Panc1 (cell line): Measurements from ENCODE around the gene TMEM271. TPM values are rescaled to one million over a fixed set of nuclear protein-coding genes. Genes with fewer than 3 reads are reported as not detected.

Experiments used
- ATAC-seq: fragments of 200-7000 bp; cut with Tn5 transposase; 2 replicates; pipeline ENCODE4 v1.9.1; 2020; ENCODE audit warnings: mild to moderate bottlenecking, moderate library complexity
- BruUV-seq: library from RNA; stranded (reverse); fragments of 400-500 nt; replicated peaks from 2 replicates; lab custom pipeline; 2021; lab: Mats Ljungman, UMichigan
- CTCF ChIA-PET: fragments of 300-600 bp; sonication (Branson Sonifier 250); formaldehyde crosslinking; loops from one replicate; lab custom pipeline; 2022; ENCODE audit warnings: antibody characterized with exemption; lab: Charles Lee
- POLR2A ChIA-PET: fragments of 300-600 bp; sonication (Branson Sonifier 250); formaldehyde crosslinking; loops from one replicate; lab custom pipeline; 2022; ENCODE audit warnings: antibody characterized with exemption; lab: Charles Lee
- DNase-seq: peaks from one replicate; pipeline ENCODE4 v3.0.0-alpha.2; 2010; ENCODE audit warnings: low read depth, low spot score
- H3K27ac ChIP-seq: 2 replicates; pipeline ENCODE4 v1.5.1; 2011; ENCODE audit warnings: mild to moderate bottlenecking, low read length, inconsistent platforms
- H3K27me3 ChIP-seq: fragments of 200-500 bp; sonication (Bioruptor generic); 2 replicates; pipeline ENCODE4 v1.6.0; 2014; ENCODE audit warnings: low read length, inconsistent platforms; ENCODE audit not compliant: control insufficient read depth, insufficient read depth
- H3K36me3 ChIP-seq: fragments of 200-500 bp; sonication (Bioruptor generic); 2 replicates; pipeline ENCODE4 v1.5.1; 2014; ENCODE audit warnings: inconsistent platforms, mild to moderate bottlenecking, low read length, moderate library complexity; ENCODE audit not compliant: control insufficient read depth, insufficient read depth
- H3K4me1 ChIP-seq: 2 replicates; pipeline ENCODE4 v1.5.1; 2011; ENCODE audit warnings: inconsistent platforms, mild to moderate bottlenecking, low read length, moderate library complexity; ENCODE audit not compliant: control insufficient read depth, insufficient read depth
- H3K4me3 ChIP-seq, 2 experiments: 2 replicates each; pipeline ENCODE4 v1.5.1; 2011 to 2012; ENCODE audit warnings: low read depth in 2 of 2, low read length in 2 of 2, mild to moderate bottlenecking in 2 of 2, inconsistent platforms in 1 of 2, moderate library complexity in 1 of 2
- H3K9me3 ChIP-seq: fragments of 200-500 bp; sonication (Bioruptor generic); 2 replicates; pipeline ENCODE4 v1.5.1; 2014; ENCODE audit warnings: low read depth, mild to moderate bottlenecking, inconsistent platforms, low read length, moderate library complexity; ENCODE audit not compliant: control insufficient read depth, insufficient read depth
- POLR2AphosphoS5 ChIP-seq: IDR thresholded peaks from 2 replicates; pipeline ENCODE4 v1.6.1; 2012; ENCODE audit warnings: mild to moderate bottlenecking, low read depth, low read length, moderate library complexity
- REST ChIP-seq, 2 experiments: IDR thresholded peaks; 2 replicates each; pipeline ENCODE4 v1.6.1; 2011 to 2012; ENCODE audit warnings: low read depth in 2 of 2, control low read depth in 1 of 2, low read length in 1 of 2, mild to moderate bottlenecking in 1 of 2, moderate library complexity in 1 of 2; ENCODE audit not compliant: insufficient read depth in 1 of 2
- SIN3A ChIP-seq: IDR thresholded peaks from 2 replicates; pipeline ENCODE4 v1.6.1; 2012; ENCODE audit warnings: low read depth, mild to moderate bottlenecking, low read length, moderate library complexity, borderline replicate concordance; ENCODE audit not compliant: insufficient read depth
- TCF7L2 ChIP-seq: IDR thresholded peaks from 2 replicates; pipeline ENCODE4 v1.6.1; 2011; ENCODE audit warnings: mild to moderate bottlenecking, low read depth, low read length, inconsistent platforms
- in situ Hi-C: cut with HindIII; loops from 2 replicates; pipeline ENCODE4 v1.10.0; 2016; ENCODE audit warnings: low sequenced_read_pairs, low pct_unique_long_range_greater_than_20kb
- intact Hi-C: fragments of 100-400 bp; cut with micrococcal nuclease; formaldehyde crosslinking; loops from one replicate; pipeline ENCODE4 v1.10.0; 2022; ENCODE audit not compliant: unreplicated experiment
- total RNA-seq: library from RNA; stranded (reverse); gene quantifications from one replicate; pipeline ENCODE4 v1.2.1, GENCODE V29; 2021; ENCODE audit not compliant: unreplicated experiment
- TF ChIP-seq, protein P1 (sequence below): fragments of 450-650 bp; IDR thresholded peaks from 2 replicates; pipeline ENCODE4 v1.5.1; 2017; ENCODE audit warnings: mild to moderate bottlenecking

The TMEM271 gene
- total RNA-seq, 1 experiment from 2014 or later, result not detected

DNA sequence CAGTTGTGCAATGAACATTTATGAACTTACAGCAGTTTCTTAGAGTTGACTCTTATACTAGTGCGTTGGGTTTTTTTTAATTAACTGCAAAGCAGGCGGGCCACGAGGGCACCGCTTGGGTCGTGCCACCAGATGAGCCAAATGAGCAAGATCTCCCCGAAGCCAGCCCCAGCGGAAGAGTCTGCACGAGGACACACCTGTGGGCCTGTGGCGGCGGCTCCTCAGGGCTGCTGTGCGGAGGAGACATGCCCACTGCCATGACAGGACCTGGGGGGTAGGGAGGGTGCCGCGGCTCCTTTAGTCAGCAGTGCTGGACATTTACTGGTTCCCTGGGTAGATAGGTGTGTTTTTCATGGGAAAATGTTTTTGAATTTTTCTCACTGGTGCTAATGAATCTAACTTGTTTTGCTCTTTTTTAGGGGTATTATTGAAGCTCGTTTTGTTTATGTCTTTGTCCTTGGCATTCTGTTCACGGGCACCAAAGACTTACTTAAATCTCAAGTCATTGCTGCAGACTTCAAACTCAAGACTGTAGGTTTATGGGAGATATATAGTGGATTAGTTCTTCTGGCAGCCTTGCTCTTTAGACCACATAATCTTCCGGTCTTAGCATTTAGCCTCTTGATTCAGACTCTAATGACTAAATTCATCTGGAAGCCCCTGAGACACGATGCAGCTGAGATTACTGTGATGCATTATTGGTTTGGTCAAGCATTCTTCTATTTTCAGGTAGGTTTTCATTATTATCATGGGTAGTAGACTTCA, 45.9 kb downstream of the TMEM271 start:
- no peak for ATAC-seq
- POLR2A ChIA-PET, result no interaction called here
- BruUV-seq, result no TSS peak

DNA sequence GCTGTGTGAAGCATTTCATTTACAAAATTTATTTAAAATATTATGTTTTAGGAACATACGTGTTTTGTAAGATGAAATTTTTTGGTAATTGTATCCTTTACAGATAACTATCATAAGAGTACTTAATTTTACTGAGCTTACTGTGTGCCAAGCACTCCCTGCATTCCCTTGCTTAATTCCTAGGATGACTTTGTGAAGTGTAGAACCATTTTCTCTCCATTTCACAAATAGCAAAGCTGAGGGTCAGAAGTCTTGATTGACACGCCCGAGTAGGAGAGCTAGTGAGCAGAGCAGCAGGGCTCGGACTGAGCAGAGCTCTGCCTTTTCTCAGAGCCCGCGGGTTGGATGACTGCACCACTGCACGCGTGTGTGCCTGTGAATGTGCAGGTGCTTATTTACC, 46.5 kb downstream of the TMEM271 start:
- Histone ChIP-seq H3K4me3 (no peak overlapping the region), H3K4me1 (no peaks in the 10 kb centered on the region), H3K27ac (no peak overlapping the region), H3K9me3 (no peaks in the 10 kb centered on the region), H3K36me3 (no peaks in the 10 kb centered on the region; the same call in 1 of the 2 replicates), H3K27me3 (no peaks in the 10 kb centered on the region)
- ATAC-seq, result no peak
- POLR2A ChIA-PET, result no interaction called here
- no peak for DNase-seq
- no TSS peak for BruUV-seq
- CTCF ChIA-PET, result no interaction called here
- intact Hi-C loops (no loop called here), in situ Hi-C loops (no loop called here)
- TF ChIP-seq REST (IDR thresholded peaks at IDR 0.05; ENCODE audit: insufficient read depth in 1 of 2, low read depth in 2 of 2, low read length in 1 of 2), result no peak
- TF ChIP-seq, protein P1, sequence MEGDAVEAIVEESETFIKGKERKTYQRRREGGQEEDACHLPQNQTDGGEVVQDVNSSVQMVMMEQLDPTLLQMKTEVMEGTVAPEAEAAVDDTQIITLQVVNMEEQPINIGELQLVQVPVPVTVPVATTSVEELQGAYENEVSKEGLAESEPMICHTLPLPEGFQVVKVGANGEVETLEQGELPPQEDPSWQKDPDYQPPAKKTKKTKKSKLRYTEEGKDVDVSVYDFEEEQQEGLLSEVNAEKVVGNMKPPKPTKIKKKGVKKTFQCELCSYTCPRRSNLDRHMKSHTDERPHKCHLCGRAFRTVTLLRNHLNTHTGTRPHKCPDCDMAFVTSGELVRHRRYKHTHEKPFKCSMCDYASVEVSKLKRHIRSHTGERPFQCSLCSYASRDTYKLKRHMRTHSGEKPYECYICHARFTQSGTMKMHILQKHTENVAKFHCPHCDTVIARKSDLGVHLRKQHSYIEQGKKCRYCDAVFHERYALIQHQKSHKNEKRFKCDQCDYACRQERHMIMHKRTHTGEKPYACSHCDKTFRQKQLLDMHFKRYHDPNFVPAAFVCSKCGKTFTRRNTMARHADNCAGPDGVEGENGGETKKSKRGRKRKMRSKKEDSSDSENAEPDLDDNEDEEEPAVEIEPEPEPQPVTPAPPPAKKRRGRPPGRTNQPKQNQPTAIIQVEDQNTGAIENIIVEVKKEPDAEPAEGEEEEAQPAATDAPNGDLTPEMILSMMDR, result no peak
- TF ChIP-seq POLR2AphosphoS5, result no peak
- TF ChIP-seq TCF7L2, result no peak
- TF ChIP-seq SIN3A, result no peak

More for the DNA sequence above, 45.9 kb downstream of the TMEM271 start:
- Histone ChIP-seq H3K9me3 (no peaks in the 10 kb centered on the region), H3K27me3 (no peaks in the 10 kb centered on the region), H3K36me3 (no peaks in the 10 kb centered on the region; the same call in 1 of the 2 replicates), H3K4me1 (no peaks in the 10 kb centered on the region), H3K27ac (no peak overlapping the region), H3K4me3 (no peak overlapping the region)
- intact Hi-C loops, result no loop called here
- CTCF ChIA-PET, result no interaction called here
- no peak for DNase-seq
- TF ChIP-seq, protein P1, result no peak
- no peak for TF ChIP-seq TCF7L2
- no peak for TF ChIP-seq SIN3A
- no peak for TF ChIP-seq POLR2AphosphoS5
- TF ChIP-seq REST (IDR thresholded peaks at IDR 0.05; ENCODE audit: insufficient read depth in 1 of 2, low read depth in 2 of 2, low read length in 1 of 2), result no peak
- in situ Hi-C loops, result no loop called here
